Stimulated activated memory B cell treated with anti-CD40 and anti-IgM and Interleukin-4, amounts not matched to agents 10 μg/mL and 1 μg/mL and 100 μg/mL, for 72 hours (primary cell): ENCODE measurements around the gene ADARB2.

Experiments used
- ATAC-seq: fragments of 150-1000 bp; cut with Tn5 transposase; 2 replicates; pipeline ENCODE4 v1.10.0; 2021
- H3K27ac Mint-ChIP-seq: one replicate; pipeline ENCODE4 v1.8.0; 2022; ENCODE audit warnings: mild to moderate bottlenecking, mixed read lengths
- H3K27me3 Mint-ChIP-seq: one replicate; pipeline ENCODE4 v1.8.0; 2022; ENCODE audit warnings: mixed read lengths
- H3K36me3 Mint-ChIP-seq: one replicate; pipeline ENCODE4 v1.8.0; 2022; ENCODE audit warnings: mixed read lengths
- H3K4me1 Mint-ChIP-seq: one replicate; pipeline ENCODE4 v1.8.0; 2022; ENCODE audit warnings: mixed read lengths
- H3K4me3 Mint-ChIP-seq: one replicate; pipeline ENCODE4 v1.8.0; 2022; ENCODE audit warnings: mild to moderate bottlenecking, moderate library complexity, mixed read lengths
- H3K9me3 Mint-ChIP-seq: one replicate; pipeline ENCODE4 v1.8.0; 2022; ENCODE audit warnings: mixed read lengths

ADARB2 gene

GRCh38 chr10:1411956-1412355 lies 325.4 kb downstream of the ADARB2 start:
- Mint-ChIP-seq H3K9me3 (peaks cover 9% of the 10 kb centered on the region), H3K4me1 (peaks cover 14% of the 10 kb centered on the region)

GRCh38 chr10:1411451-1411850 lies 325.9 kb downstream of the ADARB2 start:
- peaks cover 9% of the 10 kb centered on the region for H3K9me3 Mint-ChIP-seq
- H3K27me3 Mint-ChIP-seq = peaks cover 66% of the 10 kb centered on the region
- ATAC-seq = no peak
- H3K36me3 Mint-ChIP-seq = no peaks in the 10 kb centered on the region
- H3K4me3 Mint-ChIP-seq = no peak overlapping the region
- no peak overlapping the region for H3K27ac Mint-ChIP-seq
- peaks cover 9% of the 10 kb centered on the region for H3K4me1 Mint-ChIP-seq

More at GRCh38 chr10:1411956-1412355, 325.4 kb downstream of the ADARB2 start:
- no peak overlapping the region for H3K27ac Mint-ChIP-seq
- H3K36me3 Mint-ChIP-seq = no peaks in the 10 kb centered on the region
- ATAC-seq = no peak
- H3K27me3 Mint-ChIP-seq = peaks cover 61% of the 10 kb centered on the region
- H3K4me3 Mint-ChIP-seq = no peak overlapping the region

DNA sequence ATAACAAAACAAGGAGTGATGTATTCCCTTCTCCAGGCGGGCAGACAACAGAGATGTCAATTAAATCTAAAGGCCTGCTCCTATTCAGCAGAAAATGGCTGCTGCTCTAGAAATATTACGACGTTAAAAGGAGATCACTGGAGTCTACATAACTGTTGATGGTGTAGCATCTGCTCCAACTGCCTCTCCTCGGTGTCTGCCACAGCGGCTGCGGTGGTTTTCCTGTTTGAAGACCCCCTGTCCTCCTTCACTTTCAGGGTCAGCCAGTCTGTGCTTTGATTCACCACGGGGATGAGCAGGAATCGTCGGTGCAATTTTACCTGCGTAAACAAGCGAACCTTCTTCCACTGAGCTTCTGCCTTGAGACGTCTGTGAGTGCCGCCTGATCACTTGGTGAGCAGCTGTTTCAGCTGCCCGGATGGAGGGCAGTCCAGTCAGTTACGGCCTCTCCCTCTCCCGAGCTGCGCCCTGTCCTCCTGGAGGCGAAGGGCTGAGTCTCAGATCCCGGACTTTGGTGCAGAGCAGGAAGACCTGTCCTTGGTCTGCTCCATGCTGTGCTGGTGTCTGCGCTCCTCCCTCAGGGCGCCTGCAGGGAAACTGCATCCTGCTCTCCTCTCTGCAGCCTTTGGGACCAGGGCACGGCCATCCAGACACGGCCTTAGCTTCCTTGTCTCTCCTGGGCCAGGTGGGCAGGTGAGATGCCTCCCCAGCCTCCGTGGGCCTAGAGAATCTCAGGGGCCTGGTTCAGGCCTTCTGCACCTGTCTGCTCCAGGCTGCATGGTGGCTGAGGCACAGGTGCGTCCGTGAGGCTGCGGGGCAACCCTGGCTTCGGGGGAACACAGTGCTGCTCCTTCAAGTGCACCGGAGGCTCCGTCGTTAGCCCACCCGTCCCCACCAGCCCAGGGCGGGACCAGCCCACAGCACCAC lies 326.6 kb downstream of the ADARB2 start:
- H3K4me1 Mint-ChIP-seq = peaks cover 9% of the 10 kb centered on the region
- H3K36me3 Mint-ChIP-seq = no peaks in the 10 kb centered on the region
- H3K9me3 Mint-ChIP-seq = peaks cover 9% of the 10 kb centered on the region
- H3K27me3 Mint-ChIP-seq = peaks cover 73% of the 10 kb centered on the region
- H3K27ac Mint-ChIP-seq = no peak overlapping the region
- no peak for ATAC-seq
- H3K4me3 Mint-ChIP-seq = no peak overlapping the region

- peaks cover 5% of the 10 kb centered on the region for H3K9me3 Mint-ChIP-seq
- no peak overlapping the region for H3K27ac Mint-ChIP-seq
- peaks cover 75% of the 10 kb centered on the region for H3K27me3 Mint-ChIP-seq
- peaks cover 9% of the 10 kb centered on the region for H3K4me1 Mint-ChIP-seq
- no peak overlapping the region for H3K4me3 Mint-ChIP-seq
- no peaks in the 10 kb centered on the region for H3K36me3 Mint-ChIP-seq
- no peak for ATAC-seq
Observed at GRCh38 chr10:1410032-1410431, 327.3 kb downstream of the ADARB2 start.

- H3K4me1 Mint-ChIP-seq = peaks cover 9% of the 10 kb centered on the region
- no peak overlapping the region for H3K27ac Mint-ChIP-seq
- H3K27me3 Mint-ChIP-seq = peaks cover 75% of the 10 kb centered on the region
- no peaks in the 10 kb centered on the region for H3K36me3 Mint-ChIP-seq
- no peak for ATAC-seq
- H3K4me3 Mint-ChIP-seq = no peak overlapping the region
- H3K9me3 Mint-ChIP-seq = no peaks in the 10 kb centered on the region
Observed at GRCh38 chr10:1409392-1409791, 327.9 kb downstream of the ADARB2 start.

DNA sequence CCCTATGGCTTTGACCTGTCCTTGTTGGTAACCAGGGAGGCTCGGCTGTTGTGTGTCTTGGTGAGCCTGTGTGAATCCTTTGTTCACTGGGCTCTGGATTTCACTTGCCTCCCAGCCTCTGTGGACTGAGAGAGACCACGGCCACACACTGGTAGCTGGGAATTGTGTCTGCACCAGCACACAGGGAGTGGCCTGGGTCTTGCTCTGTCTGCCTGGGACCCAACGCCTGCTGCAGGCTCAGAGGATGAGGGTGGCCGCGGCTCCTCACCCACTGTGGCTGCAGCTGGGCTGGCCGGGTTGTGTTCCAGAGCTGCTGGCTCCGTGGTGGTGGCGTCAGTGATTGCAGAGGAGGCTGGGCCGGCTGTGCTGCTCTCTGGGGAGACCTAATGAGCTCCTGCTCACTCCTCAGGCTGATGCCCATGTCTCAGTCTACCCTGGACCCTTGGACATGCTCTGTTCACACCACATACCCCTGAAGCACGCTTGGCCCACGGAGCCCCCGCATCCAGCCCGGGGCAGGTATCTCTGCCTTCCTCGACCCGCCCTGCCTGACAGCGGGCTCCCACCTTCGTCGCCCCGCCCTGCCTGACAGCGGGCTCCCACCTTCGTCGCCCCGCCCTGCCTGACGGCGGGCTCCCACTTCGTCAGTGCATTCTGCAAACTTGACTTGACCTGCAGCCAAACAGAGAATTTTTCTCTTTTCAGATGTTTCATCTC lies 328.5 kb downstream of the ADARB2 start:
- Mint-ChIP-seq H3K36me3 (no peaks in the 10 kb centered on the region), H3K4me1 (peaks cover 9% of the 10 kb centered on the region), H3K9me3 (no peaks in the 10 kb centered on the region), H3K27me3 (peaks cover 76% of the 10 kb centered on the region), H3K4me3 (no peak overlapping the region), H3K27ac (no peak overlapping the region)
- ATAC-seq = no peak

DNA sequence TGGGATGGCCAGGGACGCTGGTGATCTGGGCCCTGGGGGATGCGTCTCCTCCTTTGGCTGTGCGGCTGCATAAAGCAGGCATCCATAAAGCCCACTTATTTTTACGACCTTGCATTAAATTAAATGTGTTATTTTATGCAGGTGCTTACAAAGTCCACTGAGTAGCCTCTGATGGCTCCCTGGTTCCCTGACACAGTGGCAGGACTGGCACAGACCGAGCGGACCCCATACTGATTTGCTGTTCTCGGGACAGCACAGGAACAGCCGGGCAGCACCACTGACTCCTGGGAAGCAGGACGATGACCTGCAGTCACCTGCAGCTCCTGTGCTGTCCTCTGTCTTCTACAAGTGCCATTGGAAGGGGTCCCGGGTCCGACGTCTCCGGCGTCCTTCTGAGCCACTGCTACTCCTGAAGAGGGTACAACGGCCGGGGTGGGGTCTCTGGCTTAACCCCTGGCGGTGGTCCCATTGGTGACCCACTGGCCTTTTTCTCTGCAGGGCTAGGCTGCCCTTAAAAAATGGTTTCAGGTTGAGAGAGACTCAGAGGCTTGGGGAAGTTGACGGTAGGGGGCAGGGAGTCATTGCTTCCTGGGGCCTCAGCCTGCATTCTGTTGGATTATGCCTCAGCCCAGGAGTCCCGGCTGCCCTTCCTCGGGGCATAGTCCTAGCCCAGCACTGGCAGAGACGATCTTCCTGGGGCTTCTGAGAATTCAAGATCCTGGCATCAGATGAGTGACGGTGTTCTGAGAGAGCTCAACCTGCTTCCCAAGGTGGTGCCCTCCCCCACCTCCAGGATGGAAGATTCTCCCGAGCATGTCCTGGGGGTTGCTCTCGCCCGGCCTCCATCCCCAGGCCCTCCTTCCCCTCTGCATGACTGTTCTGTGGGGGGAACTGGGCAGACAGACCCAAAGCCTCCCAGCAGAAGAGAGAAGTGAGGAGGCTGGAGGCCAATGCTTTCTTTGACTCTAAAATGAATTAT lies 330.1 kb downstream of the ADARB2 start:
- Mint-ChIP-seq H3K9me3 (no peaks in the 10 kb centered on the region), H3K27me3 (peaks cover 80% of the 10 kb centered on the region), H3K4me1 (no peaks in the 10 kb centered on the region), H3K36me3 (no peaks in the 10 kb centered on the region), H3K4me3 (no peak overlapping the region), H3K27ac (no peak overlapping the region)
- no peak for ATAC-seq

DNA sequence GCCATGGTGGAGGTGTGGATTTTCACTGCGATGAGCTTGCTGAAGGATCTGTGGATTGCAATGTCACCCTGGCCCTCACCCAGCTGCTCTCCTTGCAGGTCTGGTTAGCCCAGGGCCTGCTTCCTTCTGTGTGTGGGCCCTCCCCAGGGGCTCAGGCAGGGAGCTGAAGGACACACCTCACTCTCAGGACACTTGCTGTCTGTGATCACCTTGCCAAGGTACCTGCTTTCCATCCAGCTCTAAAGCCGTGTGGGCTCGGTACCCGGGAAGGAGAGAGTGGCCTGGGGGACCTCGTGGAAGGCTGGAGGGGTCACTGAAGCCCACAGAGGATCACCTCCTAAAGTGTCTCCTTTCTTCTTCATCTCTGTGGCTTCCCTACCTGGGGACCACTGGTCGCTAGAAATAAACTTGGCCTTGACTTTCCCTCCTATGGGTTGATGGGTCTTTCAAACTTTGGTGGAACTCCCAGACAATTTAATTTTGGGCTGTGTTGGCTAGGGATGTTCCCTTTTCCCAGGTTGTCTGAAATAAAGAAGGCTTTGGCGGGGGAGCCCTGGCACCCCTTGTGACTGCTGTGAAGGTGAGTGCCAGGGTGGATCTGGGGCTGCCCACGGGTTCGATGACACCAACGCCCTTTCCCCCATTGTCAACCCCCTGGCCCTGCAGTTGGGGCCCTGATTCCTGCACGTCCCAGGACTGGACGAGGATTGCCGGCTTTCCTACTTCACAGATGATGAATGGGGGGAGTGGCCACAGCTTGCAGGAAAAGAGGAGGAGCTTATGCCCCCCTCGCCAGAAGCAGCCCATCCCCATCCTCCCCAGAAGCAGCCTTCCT lies 331.0 kb downstream of the ADARB2 start:
- no peak overlapping the region for H3K4me3 Mint-ChIP-seq

DNA sequence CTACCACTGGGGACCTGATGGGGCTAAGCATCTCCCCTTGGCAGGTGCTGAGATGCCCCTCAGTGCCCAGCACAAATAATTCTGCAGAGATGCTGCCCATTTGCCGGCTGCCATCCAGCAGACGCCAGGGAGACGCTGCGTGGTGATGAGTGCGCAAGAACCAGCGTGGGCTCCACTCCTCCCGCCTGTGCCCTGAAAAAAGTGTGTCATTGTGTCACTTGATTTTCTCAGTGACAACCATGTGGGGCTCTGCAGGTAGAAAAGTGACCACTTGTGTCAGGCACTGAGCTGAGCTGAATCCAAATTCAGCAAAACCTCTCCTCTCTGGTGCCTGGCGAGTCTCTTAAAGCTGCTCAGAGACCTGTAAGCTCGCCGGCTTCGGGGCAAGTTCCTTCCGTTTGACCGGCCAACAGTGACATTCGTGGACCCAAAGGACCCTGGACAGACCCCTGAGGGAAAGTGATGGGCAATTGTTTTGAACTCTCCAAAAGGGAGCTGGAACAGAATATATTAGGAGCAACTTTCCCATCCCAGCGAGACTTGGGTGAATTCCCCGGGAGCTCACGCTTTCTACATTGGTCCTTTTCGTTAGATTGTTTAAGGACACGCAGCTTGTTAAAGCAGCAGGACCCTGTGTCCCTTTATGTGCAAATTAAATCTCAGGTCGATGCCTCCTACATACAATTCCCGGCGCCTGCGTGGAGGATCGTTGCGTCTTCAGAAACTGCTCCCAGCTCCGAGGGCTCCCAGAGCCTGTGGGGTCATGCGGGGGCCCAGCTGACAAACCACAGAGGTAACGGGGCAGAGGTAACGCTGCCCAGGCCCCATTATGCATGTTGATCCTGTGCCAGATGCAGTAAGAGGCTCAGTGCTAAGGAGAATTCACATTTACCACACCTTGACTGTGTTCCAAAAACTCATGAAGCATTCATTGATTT lies 332.7 kb downstream of the ADARB2 start:
- no peaks in the 10 kb centered on the region for H3K36me3 Mint-ChIP-seq
- no peak overlapping the region for H3K4me3 Mint-ChIP-seq
- H3K27me3 Mint-ChIP-seq = peaks cover 88% of the 10 kb centered on the region
- H3K4me1 Mint-ChIP-seq = no peaks in the 10 kb centered on the region
- ATAC-seq = no peak
- H3K9me3 Mint-ChIP-seq = no peaks in the 10 kb centered on the region
- no peak overlapping the region for H3K27ac Mint-ChIP-seq

More for the DNA sequence above, 331.0 kb downstream of the ADARB2 start:
- Mint-ChIP-seq H3K27me3 (peaks cover 86% of the 10 kb centered on the region), H3K4me1 (no peaks in the 10 kb centered on the region), H3K27ac (no peak overlapping the region), H3K36me3 (no peaks in the 10 kb centered on the region), H3K9me3 (no peaks in the 10 kb centered on the region)
- ATAC-seq = no peak

GRCh38 chr10:1403508-1404322 lies 333.6 kb downstream of the ADARB2 start:
- no peak for ATAC-seq
- Mint-ChIP-seq H3K36me3 (no peaks in the 10 kb centered on the region), H3K27ac (no peak overlapping the region), H3K4me3 (no peak overlapping the region), H3K9me3 (no peaks in the 10 kb centered on the region), H3K27me3 (peaks cover 88% of the 10 kb centered on the region), H3K4me1 (no peaks in the 10 kb centered on the region)

DNA sequence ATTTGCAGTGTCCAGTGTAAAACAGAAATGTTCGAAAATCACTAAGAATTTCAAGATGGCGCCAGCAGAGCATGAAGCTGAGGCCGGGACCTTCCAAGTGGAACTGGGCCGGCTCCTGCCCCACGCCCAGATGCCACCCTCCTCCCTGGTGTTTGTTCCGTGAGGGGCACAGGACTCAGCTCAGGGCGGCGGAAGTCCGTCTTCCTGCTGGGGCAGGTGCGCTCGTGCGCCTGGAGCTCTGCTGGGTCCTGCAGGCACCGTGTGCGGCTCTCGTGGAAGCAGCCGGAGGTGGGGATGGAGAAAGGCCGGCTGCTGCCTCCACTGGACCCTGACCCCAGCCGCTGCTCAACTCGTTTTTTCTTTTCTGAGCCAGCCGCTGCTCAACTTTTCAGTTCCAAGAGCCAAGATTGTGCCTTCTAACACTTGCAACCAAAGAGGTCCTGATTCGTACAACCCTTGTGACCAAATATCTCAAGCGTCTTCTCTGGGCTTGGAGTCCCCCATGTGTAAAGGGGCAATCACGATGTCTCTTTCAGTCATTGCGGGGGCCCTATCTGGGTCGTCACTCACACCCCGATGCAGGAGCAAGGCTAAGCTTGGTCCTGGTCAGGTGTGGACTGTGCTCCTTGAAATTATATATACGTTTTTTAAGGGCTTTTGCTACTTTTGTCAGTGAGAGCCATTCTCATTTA lies 334.4 kb downstream of the ADARB2 start:
- no peak overlapping the region for H3K27ac Mint-ChIP-seq
- no peaks in the 10 kb centered on the region for H3K36me3 Mint-ChIP-seq
- H3K4me1 Mint-ChIP-seq = no peaks in the 10 kb centered on the region
- no peak for ATAC-seq
- no peaks in the 10 kb centered on the region for H3K9me3 Mint-ChIP-seq
- H3K4me3 Mint-ChIP-seq = no peak overlapping the region
- H3K27me3 Mint-ChIP-seq = peaks cover 94% of the 10 kb centered on the region

GRCh38 chr10:1402016-1402770 lies 335.1 kb downstream of the ADARB2 start:
- no peaks in the 10 kb centered on the region for H3K9me3 Mint-ChIP-seq
- H3K4me3 Mint-ChIP-seq = no peak overlapping the region
- H3K36me3 Mint-ChIP-seq = no peaks in the 10 kb centered on the region
- peaks cover 89% of the 10 kb centered on the region for H3K27me3 Mint-ChIP-seq
- no peak for ATAC-seq
- no peak overlapping the region for H3K27ac Mint-ChIP-seq
- no peaks in the 10 kb centered on the region for H3K4me1 Mint-ChIP-seq
